Kasumi-1 (cell line): ENCODE results near the gene COL5A1.

Experiments
- DNase-seq, 2 experiments: peaks; one replicate each; lab custom pipeline; 2025; lab: John Stamatoyannopoulos, UW

The COL5A1 gene

GRCh38 chr9:134626069-134626423 is 15.6 kb upstream of the COL5A1 start:
- no peak for DNase-seq

GRCh38 chr9:134626571-134627416 is 14.8 kb upstream of the COL5A1 start:
- no peak for DNase-seq

- DNase-seq, result no peak
These were observed 13.9 kb upstream of the COL5A1 start for GRCh38 chr9:134627417-134628353.

- no peak for DNase-seq
These were observed 13.3 kb upstream of the COL5A1 start for GRCh38 chr9:134628354-134628736.

GRCh38 chr9:134629061-134629585 is 12.5 kb upstream of the COL5A1 start:
- DNase-seq, result no peak

GRCh38 chr9:134629586-134630392 is 11.8 kb upstream of the COL5A1 start:
- DNase-seq, result no peak

- no peak for DNase-seq
These were observed 11.2 kb upstream of the COL5A1 start for GRCh38 chr9:134630393-134630790.

- no peak for DNase-seq
These were observed 10.7 kb upstream of the COL5A1 start for GRCh38 chr9:134630861-134631260.

GRCh38 chr9:134631881-134632280 is 9.7 kb upstream of the COL5A1 start:
- DNase-seq, result no peak

GRCh38 chr9:134632329-134632728 is 9.3 kb upstream of the COL5A1 start:
- DNase-seq, result no peak

- DNase-seq, result no peak
These were observed 8.1 kb upstream of the COL5A1 start for GRCh38 chr9:134633362-134634142.

- no peak for DNase-seq
These were observed 7.4 kb upstream of the COL5A1 start for GRCh38 chr9:134634176-134634575.

- no peak for DNase-seq
These were observed 6.9 kb upstream of the COL5A1 start for GRCh38 chr9:134634667-134635230.

GRCh38 chr9:134635351-134636148 is 6.1 kb upstream of the COL5A1 start:
- DNase-seq, result no peak

- DNase-seq, result no peak
These were observed 5.5 kb upstream of the COL5A1 start for GRCh38 chr9:134636149-134636507.

GRCh38 chr9:134637241-134637640 is 4.4 kb upstream of the COL5A1 start:
- no peak for DNase-seq

GRCh38 chr9:134637696-134638501 is 3.7 kb upstream of the COL5A1 start:
- DNase-seq, result no peak

GRCh38 chr9:134638502-134639090 is 3.0 kb upstream of the COL5A1 start:
- no peak for DNase-seq

GRCh38 chr9:134639994-134640393 is 1.6 kb upstream of the COL5A1 start:
- no peak for DNase-seq
